Heart left ventricle (tissue), 13 donors: Measurements from ENCODE around the gene SPRR1B.

Experiments used
- POLR2A ChIP-seq, 2 donors: fragments of 450-650 bp; IDR thresholded peaks; one replicate each; pipeline ENCODE4 v1.6.1; 2017; ENCODE audit warnings: antibody characterized with exemption in 2 of 2, mild to moderate bottlenecking in 2 of 2, moderate library complexity in 2 of 2
- TF ChIP-seq, protein P1 (sequence below), 12 donors: fragments of 200-600 bp; sonication (generic) in 4 of 12; IDR thresholded peaks; one replicate each; pipeline versions ENCODE4 v1.5.0 to v1.8.0; 2018 to 2022; ENCODE audit warnings: antibody characterized with exemption in 12 of 12, mild to moderate bottlenecking in 5 of 12
- donor health status: ischemic (EF 13 %, LVEDD 7.1; RV severe dilation, severe dysfunction).
- donor health status: DM: no; HTN: yes; CAD: no.
- donor health status: DM: no; HTN: no; CAD: no.
- donor health status: ischemic (EF 25% LVEDD 6.9; RV normal size, moderate dysfunction).
- donor health status: ischemic (EF 25% LVEDD 5.7; RV mildly dilated, moderate dysfunction).
- donor health status: ischemic (EF 35%, LVEDD 5.7; RV mildly dilated, moderate dysfunction).
- donor health status: nonischemic (EF 11% LVEDD 7.7; RV severe dilation, severe dysfunction).
- donor health status: DM: yes; HTN: yes; CAD: no.
- donor health status: PGD.
- donor health status: ischemic (EF 29% LVEDD 5.4; RV normal size, mild dysfunction).
- donor health status: nonischemic (EF 23%, LVEDD 6.1; RV moderate dilation, normal function).

DNA sequence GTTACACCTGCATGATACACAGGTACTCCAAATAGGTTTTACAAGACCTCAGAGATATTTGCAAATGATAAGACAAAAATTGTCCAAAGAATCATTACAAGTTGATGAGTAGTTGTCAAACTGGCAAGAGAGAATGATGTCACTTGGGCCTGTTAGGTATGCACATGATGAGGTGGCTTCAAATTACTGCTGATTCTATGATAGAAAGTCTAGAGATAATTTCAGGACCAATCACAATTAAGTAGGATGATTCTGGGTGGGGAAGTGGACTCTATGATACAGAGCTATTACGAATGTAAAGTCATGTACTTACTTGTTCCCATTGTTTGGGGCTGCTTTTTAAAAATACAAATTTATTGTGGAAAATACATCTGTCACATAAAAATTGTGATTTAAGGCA is 5.2 kb upstream of the SPRR1B start:
- TF ChIP-seq, protein P1, sequence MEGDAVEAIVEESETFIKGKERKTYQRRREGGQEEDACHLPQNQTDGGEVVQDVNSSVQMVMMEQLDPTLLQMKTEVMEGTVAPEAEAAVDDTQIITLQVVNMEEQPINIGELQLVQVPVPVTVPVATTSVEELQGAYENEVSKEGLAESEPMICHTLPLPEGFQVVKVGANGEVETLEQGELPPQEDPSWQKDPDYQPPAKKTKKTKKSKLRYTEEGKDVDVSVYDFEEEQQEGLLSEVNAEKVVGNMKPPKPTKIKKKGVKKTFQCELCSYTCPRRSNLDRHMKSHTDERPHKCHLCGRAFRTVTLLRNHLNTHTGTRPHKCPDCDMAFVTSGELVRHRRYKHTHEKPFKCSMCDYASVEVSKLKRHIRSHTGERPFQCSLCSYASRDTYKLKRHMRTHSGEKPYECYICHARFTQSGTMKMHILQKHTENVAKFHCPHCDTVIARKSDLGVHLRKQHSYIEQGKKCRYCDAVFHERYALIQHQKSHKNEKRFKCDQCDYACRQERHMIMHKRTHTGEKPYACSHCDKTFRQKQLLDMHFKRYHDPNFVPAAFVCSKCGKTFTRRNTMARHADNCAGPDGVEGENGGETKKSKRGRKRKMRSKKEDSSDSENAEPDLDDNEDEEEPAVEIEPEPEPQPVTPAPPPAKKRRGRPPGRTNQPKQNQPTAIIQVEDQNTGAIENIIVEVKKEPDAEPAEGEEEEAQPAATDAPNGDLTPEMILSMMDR (IDR thresholded peaks at IDR 0.05): no peak
- no peak for TF ChIP-seq POLR2A (IDR thresholded peaks at IDR 0.05)
